ENCODE measurements around the gene SHC3.

The SHC3 gene

DNA sequence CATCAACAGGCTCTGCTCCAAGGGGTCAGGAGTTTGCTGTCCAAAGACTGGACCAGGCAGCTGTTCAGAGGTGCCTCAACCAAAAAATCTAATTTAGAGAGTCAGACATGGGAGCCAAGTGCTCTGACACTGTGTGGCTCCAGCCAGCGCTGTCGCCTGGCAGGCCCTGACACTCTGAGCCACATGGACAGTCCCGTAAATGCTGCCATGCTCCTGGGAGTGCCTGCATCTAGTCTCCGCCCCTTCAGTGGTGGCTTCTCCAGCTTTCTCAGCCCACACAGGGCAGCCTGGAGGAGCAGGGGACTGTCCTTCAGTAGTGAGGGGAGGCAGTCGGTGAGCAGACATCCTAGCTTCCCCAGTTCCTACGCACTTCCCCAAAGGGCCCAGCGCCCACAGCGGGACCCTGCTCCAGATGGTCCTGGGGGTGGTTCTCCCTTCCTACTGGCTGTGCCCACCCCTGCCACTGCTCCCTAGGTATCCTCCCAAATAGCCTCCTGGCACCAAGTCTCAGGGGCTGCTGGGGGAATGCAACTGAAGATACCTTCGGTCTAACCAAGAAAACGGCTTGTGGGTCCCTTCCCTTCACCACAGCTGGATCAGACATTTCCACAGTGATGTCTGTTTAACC lies 72.3 kb downstream of the SHC3 start:
- no peak for DNase-seq (ENCODE audit: low spot score)

DNA sequence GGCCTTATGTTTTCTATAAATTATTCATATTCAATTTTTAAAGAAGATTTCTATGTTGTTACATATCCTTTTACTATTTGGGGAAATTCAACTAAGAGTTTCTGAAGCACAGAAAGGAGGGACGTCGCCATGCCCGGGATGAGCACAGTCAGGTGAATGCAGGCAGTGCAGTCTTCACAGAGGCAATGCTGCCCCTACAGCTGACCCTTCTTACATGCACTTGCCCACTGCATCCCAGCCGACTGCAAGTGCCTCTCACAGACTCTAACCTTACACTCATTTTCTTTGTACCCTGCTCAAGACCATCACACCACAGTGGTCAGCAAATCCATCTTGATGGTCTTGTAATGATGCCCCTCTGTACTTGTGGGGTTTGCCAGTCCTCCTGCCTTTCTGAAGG lies 73.8 kb downstream of the SHC3 start:
- DNase-seq (ENCODE audit: low spot score): no peak

DNA sequence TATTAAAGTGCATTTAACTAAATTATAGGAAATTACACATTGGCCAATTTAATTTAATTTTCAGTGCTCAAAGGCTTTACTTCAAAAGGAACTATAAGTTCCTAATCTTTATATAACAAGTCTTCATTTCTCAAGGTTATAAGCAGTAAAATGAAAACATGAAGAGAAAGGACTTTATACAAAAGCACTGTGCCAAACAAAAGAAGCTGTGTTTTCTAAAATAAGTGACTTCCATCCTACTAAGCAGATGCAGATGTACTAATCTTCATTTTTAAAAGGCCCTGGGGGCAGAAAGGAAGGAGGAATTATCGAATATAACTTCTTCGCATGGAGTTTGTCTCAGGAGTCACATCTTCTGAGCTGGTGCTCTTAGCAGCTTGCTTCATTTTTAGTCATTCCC lies 81.4 kb downstream of the SHC3 start:
- no peak for DNase-seq (ENCODE audit: low spot score)

DNA sequence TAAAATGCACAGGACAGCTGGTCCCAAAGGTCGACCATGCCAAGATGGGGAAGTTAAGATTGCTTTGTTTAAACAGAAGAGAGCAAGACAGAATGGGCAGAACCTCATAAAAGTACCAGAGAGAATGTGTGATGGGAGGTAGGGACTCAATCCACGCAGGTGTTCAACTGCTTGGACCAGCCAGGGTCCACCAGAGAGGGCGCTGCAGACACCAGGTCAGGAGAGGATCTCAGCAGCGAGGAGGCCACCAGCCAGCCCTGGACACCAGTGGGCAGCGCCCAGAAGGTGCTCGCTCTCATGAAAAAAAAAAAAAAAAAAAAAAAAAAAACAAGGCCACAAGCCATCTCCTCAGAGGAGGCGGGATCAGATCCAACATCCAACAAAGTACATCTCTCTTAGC lies 81.8 kb downstream of the SHC3 start:
- no peak for DNase-seq (ENCODE audit: low spot score)

DNA sequence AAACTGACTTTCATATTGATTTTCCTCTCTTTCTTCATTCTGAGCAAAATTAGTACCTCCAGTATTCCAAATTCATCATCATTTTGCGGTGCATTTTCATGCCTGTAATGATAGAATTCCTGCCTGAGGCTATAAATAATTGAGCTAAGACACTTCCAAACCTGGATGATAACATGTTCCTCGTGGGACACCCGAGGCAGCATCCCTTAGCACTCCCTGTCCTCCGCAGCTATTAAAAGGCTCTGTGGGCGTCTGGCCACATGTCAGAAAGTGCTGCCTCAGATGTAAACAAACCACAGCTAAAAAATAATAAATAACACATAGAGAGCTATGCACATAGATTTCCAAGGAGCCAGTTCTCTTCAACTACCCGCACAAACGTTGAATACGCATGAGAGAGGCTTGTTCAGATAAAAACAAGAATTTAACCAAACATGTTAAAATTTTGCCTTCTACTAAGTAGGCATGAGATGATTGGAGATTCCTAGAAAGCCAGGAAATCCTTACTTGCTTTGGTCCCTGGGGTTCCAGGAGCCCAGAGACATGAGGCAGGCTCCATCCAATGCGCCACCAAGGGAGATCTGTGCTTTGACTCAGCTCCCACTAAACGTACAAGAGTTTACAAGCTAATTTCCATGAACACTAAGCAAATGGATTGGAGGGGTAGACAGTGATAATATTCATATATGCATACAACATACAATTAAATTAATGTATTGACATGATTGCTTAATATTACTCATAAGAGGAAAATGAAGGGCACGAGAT lies 82.7 kb downstream of the SHC3 start:
- DNase-seq (ENCODE audit: low spot score): no peak

DNA sequence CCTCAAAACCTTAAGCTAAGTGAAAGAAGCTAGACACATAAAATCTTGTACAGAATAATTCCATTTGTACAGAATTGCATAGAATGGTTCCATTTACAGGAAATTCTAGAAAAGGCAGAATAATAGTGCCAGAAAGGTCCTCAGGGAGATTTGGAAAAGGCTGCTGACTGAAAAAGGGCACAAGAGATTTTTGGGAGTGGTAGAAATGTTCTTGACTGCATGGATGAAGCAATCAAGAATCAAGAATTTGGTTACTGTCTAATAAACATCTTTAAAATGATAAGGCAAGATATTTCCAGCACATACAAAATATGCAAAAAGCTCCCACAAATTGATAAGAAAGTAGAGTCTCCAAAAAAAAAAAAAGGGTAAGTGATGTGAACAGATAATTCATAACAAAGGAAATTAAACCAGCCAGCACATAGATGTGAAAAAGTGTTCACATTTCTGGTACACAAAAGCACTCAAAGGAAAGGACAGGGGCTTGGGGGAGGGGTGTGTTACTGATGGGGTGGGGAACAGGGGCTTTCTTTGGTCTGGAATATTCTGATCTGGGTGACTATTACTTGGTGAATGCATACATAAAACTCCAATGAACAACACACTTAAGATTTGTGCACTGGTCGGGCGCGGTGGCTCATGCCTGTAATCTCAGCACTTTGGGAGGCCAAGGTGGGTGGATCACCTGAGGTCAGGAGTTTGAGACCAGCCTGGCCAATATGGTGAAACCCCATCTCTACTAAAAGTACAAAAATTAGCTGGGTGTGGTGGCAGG lies 85.2 kb downstream of the SHC3 start:
- no peak for DNase-seq (ENCODE audit: low spot score)

DNA sequence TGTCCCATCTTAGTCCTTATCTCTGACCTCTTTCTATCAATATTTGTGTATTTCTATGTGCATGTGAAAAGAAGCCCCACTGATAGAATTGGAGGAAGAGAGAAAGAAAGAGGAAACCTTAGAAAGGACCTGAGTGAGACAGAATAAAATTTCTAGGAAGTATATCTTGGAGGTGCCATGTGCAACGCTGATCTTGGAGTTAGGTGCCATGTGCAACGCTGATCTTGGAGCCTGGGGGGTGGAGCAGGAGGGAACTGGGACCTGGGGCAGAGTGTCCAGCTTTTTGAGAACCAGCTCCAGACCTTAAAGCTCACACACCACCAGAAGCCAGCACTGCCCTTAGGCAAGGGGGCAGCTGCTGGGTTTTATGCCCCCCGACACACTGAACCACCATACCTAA lies 89.4 kb downstream of the SHC3 start:
- no peak for DNase-seq (ENCODE audit: low spot score)

DNA sequence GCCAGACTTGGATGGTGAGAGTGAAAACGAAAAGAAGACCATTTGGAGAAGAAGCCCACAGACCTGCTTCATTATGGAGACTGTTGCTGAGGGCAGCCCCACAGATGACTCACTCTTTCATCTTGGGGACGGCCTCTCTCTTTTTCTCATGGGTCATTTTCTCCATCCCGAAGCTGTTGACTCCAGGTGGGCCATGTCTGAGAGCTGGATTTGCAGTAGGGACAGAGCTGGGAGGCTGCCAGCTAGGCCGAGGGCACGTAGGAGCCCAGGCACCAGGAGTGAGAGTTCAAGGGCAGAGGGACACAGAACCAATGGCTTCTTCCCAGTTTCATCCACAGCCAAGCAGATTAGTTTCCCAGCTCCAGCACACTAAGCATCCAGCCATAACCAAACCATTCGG lies 95.0 kb downstream of the SHC3 start:
- no peak for DNase-seq (ENCODE audit: low spot score)

DNA sequence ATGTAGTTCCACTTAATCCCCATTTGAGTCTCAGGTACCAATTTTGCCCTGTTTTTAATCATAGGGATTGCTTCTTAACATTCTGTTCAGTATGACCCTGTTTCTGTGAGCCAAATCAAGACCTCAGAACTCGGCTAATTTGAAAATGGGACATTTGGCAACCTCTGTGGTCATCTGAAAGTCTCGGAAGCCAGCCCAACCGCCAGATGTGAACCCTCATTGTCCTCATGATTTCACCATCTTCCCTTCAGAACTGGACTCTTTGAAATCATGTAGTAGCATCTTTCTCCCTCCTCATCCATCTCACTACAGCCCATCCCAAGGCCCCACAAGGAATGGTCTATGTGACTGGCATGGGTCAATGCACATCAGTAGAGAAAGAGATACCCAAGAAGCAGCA lies 98.4 kb downstream of the SHC3 start:
- DNase-seq (ENCODE audit: low spot score): peak; percentile 27

DNA sequence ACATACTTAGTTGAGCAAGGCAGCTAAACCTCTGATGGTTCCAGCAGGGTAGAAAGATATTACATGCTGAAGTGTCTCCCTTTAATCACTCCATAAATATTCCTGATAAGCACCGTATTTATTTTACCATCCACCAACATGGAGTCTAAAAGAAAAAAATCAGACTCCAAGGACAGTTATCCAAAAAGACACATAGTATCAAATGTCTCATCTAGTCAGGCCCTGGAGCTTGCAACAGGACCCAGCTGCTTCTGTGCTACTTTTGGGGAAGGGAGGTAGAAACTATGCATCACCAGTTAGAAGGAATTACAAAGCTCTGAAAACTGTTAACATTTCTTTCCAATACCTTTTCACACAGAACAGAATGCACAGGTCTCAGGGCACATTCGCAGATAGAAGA lies 99.2 kb downstream of the SHC3 start:
- peak; percentile 29 for DNase-seq (ENCODE audit: low spot score)

DNA sequence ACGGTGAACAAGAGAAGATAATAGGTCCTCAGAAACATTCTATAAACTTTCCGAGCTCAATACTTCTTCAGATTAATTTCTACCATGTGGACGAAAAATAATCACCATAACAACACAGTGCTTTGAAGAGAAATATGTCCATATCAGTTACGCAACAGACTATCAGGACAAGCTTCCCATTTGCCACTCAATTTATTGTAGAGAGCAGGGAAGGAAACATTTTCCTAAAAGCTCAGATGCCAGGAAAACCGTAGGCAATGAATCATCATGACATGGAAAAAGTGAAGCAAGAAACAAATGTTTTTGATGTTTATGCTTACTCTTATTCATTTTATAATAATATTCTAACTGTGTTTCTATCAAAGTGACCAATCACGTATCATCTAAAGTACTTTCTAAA lies 99.8 kb downstream of the SHC3 start:
- DNase-seq (ENCODE audit: low spot score): peak; percentile 33

DNA sequence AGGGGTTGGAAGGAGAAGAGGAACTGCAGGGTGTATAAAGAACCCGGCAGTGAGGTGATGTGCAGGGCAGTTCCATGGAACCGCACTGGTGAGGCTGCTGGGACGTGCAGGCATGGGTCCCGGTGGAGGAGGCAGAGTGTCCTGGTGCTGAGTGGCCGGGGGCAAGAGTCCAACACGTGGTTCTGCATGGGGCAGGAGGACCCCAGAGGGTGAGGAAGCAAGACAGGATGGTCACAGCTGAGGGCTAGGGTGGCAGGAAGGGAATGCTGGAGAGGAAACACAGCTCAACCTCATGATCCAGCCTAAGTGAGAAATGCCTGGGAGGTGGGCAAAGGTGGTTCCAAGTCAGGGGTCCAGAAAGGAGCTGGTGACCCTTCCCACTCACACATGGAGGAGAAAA lies 100.2 kb downstream of the SHC3 start:
- DNase-seq (ENCODE audit: low spot score): no peak

DNA sequence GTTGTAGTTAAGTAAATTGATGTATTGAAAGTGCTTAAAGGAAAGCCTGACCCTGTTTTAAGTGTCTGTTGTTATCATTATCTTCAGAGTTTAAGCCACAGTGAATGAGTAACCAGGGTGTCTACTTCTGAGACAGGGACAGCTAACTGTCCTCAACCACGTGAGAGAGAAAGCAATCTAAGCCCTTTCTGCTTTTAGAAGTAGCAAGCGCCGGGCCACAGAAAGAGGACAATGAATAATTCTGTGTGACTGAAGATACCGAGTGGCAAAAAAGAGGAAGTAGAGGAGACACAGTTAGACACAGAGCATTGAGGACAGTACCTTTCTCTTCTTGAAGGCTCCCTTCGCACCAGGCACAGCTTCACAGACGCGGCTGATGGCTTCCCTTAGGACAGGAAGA lies 101.1 kb downstream of the SHC3 start:
- no peak for DNase-seq (ENCODE audit: low spot score)

DNA sequence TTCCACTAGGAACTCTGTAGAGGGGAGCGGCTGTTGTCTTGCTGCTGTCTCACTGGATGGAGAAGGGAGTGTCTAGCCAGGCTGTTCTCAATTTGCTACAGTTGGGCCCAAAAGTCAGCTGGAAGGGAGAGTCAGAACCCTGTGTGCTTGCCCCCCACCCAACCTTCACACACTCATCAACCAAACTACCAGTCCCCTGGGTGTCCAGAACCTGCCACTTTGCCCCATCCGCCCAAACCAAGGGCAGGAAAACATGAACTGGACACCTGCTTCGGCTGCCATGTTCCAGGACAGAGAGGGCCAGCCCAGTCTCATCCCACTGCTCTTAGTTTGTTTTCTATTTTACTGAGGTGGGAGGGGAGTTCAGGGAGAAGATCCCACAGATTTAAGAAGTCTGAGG lies 105.2 kb downstream of the SHC3 start:
- DNase-seq (ENCODE audit: low spot score): no peak

DNA sequence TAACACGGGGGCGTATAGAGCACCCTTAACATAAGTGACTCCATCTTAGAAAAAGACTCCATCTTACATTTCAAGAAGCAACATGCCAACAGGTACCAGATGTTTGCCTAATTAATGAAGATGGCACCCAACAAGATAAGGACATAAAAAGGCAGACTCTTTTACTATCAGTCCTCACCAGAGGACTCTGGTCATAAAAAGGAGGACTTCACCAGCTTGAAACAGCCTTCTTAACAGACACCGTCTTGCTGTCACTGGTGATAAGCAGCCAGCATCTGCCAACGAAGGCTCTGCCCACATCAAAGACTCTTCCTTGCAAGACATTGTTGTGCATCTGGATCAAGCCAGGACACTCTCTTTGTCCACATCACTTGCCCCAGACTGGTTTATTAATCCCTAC lies 107.0 kb downstream of the SHC3 start:
- DNase-seq (ENCODE audit: low spot score): no peak

DNA sequence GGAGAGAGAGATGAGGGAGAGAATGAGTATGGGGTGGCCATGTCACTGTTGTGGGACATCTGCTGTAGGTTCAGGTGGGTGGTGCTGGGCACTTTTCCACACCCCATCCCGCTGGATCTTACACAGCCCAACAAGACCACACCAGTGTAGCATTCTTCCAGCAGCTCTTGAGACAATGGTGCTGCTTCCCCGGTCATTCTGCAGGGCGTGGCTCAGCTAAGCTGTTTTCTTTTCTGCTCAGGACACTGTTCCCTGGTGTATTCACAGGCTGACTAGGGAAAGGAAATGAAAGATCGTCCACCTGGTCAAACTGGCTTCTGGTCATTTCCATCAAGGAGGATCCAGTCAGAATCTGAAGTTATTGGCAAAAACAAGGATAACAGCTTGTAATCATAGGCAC lies 111.8 kb downstream of the SHC3 start:
- no peak for DNase-seq (ENCODE audit: low spot score)

DNA sequence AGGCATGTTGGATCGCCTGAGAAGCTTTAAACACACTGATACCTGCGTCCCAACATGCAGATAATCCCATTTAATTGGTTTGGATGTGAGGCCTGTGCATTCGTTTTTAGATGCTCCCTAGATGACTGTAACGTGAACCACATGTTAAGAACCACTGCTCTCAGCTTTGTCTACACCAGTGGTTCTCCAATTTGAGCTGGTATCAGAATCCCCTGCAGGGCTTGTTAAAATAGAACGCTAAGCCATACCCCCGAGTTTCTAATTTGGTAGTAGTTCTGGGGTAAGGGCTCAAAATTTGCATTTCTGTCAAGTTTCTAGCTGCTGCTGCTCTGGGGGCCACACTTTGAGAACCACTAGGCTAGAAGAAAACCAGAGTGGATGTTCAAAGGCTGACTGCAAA lies 112.7 kb downstream of the SHC3 start:
- no peak for DNase-seq (ENCODE audit: low spot score)

DNA sequence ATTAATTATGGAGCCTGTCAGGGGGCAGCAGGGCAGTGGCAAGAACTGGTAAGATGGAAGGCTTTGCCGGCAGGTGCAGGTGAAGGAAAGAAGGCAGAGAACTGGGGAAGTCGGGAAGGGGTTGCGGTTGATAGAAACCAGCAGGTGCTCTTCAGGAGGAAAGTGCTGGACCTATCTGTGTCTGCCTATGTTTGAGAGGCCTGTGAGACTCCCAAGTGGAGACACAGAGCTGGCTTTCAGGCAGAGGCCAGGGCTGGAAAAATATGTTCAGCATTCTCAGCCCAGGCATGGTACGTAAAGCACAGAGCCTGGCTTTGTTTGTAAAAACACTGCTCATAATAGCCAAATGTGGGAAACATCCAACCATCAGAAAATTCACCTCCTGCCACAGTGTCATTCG lies 117.8 kb downstream of the SHC3 start:
- DNase-seq (ENCODE audit: low spot score): no peak

DNA sequence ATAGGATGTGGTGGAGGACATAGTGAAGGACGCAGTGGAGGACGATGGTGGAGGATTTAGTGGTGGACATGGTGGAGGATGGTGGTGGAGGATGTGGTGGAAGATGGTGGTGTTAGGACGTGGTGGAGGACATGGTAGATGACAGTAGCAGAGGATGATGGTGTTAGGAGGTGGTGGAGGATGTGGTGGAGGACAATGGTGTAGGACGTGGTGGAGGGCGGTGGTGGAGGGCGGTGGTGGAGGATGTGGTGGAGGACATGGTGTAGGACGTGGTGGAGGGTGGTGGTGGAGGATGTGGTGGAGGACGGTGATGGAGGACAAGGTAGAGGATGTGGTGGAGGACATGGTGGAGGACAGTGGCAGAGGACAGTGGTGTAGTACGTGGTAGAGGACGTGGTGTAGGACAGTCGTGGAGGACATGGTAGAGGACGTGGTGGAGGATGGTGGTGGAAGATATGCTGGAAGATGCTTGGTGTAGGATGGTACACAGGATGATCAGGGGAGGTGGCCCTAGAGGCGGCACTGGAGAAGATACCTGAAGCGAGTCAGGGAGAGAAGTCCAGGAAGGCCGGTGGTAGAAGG lies 118.6 kb downstream of the SHC3 start:
- DNase-seq (ENCODE audit: low spot score): no peak

DNA sequence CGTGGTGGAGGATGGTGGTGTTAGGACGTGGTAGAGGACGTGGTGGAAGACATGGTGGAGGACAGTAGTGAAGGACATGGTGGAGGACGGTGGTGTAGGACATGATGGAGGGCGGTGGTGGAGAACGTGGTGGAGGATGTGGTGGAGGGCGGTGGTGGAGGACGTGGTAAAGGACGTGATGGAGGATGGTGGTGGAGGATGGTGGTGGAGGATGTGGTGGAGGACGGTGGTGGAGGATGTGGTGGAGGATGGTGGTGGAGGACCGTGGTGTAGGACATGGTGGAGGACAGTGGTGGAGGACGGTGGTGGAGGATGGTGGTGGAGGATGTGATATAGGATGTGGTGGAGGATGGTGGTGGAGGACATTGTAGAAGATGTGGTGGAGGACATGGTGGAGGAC lies 119.7 kb downstream of the SHC3 start:
- DNase-seq (ENCODE audit: low spot score): no peak

DNA sequence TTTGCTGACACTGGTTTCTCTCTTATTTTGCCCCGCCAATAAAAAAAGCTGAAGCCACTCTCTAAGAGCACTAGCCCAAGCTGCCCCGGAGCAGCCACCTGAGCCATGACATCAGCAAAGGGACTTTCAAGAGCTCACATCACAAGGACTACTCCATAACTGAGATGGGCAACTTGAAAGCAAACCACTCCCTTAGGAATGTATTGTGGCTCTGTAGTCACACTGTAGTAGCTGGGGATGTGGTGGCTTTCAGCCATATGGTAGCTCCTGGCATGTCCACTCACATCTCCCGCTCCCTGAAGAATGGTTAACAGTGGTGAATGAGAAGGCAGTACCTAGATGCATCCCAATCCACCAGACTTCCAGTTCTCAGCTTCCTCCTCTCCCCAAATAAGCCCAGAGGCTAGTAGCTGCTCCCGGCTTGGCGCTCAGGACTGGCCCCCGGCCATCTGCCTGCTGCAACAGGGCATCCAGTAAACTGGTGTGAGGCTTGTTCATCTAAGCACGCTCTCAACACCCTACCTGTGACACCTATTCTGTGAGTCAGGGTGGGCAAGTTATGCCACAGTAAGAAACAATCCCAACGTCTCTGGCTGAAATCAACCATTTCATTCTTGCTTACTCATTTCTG lies 123.6 kb downstream of the SHC3 start:
- no peak for DNase-seq (ENCODE audit: low spot score)

DNA sequence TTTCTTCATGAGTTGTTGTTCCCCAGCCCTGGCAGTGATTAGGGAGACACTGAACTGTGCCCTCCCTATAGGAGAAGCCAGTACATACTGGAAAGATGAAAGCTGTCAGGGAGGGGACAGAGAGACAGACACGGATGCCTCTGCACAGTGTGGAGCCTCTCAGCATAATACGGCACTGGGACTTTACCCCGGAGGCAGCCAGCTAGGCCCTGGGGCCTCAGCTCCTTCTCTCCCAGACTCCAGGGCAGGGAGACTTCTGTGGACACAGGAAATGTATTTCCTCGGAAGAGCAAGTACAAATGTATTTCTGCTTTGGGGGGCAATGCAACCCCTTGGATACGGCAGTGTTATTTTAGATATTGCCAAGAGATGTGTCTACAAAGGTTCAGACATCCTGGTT lies 125.3 kb downstream of the SHC3 start:
- DNase-seq (ENCODE audit: low spot score): no peak
